GM20000 (cell line): ENCODE data around the gene XPNPEP3.
A peak's percentile ranks its signal among the peaks of the same experiment; 100 is the strongest.

Source experiments
- DNase-seq: peaks from one replicate; pipeline ENCODE4 v3.0.0; 2012; ENCODE audit warnings: low spot score
- TF ChIP-seq, protein P1 (sequence below): IDR thresholded peaks from 2 replicates; pipeline ENCODE4 v1.5.1; 2012; ENCODE audit warnings: mild to moderate bottlenecking, control low read depth; ENCODE audit errors: extremely low read depth, missing control alignments

Gene XPNPEP3

GRCh38 chr22:40856513-40857308 lies at the start of gene XPNPEP3, which contains the start of gene ST13:
Gene XPNPEP3, plus strand, starts transcription at chr22:40857148. Its CDS starts 34 bp downstream, at chr22:40857182.
Gene ST13, minus strand, starts transcription at chr22:40856639. Its CDS starts 99 bp downstream, at chr22:40856540.
- peak; percentile 92 for DNase-seq
- TF ChIP-seq, protein P1, sequence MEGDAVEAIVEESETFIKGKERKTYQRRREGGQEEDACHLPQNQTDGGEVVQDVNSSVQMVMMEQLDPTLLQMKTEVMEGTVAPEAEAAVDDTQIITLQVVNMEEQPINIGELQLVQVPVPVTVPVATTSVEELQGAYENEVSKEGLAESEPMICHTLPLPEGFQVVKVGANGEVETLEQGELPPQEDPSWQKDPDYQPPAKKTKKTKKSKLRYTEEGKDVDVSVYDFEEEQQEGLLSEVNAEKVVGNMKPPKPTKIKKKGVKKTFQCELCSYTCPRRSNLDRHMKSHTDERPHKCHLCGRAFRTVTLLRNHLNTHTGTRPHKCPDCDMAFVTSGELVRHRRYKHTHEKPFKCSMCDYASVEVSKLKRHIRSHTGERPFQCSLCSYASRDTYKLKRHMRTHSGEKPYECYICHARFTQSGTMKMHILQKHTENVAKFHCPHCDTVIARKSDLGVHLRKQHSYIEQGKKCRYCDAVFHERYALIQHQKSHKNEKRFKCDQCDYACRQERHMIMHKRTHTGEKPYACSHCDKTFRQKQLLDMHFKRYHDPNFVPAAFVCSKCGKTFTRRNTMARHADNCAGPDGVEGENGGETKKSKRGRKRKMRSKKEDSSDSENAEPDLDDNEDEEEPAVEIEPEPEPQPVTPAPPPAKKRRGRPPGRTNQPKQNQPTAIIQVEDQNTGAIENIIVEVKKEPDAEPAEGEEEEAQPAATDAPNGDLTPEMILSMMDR = no peak

DNA sequence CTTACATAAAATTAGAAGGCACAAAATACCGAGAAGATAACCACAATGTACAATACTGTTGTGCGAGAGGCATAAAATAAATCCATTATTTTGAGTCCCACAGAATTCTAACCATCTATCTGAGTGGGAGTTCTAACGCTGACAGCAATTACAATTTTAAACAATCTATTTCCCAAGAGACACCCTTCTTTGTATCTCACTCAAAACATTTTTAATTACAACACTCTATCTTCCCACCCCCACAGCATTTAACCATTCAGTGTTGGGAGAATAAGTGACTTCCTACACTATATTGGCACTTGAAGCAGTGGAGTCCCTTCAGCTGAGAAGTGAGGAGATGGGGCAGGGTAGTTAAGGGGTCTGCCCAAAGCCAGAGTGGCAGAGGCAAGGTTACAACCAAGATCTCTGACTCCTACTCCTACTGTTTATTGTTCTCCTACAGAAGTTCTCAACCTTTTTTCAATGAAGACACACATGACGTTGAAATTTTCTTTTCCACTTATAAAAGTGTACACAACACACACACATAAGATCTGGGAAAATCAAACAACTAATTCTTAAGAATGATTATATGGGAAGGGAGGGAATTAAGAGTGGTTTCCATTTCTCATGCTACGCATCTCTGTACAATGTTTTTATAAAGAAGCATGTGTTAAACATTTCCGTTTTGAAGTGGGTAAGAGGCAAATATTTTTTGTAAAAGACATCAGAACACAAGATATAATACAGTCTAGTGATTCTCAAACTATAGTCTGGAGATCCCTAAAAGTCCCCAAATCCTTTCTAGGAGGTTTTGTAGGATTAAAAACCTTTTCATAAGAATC lies 48.7 kb upstream of the XPNPEP3 start:
- TF ChIP-seq, protein P1 = no peak
- DNase-seq = no peak

GRCh38 chr22:40813912-40814315 lies 43.0 kb upstream of the XPNPEP3 start:
- DNase-seq = no peak
- TF ChIP-seq, protein P1 = no peak

DNA sequence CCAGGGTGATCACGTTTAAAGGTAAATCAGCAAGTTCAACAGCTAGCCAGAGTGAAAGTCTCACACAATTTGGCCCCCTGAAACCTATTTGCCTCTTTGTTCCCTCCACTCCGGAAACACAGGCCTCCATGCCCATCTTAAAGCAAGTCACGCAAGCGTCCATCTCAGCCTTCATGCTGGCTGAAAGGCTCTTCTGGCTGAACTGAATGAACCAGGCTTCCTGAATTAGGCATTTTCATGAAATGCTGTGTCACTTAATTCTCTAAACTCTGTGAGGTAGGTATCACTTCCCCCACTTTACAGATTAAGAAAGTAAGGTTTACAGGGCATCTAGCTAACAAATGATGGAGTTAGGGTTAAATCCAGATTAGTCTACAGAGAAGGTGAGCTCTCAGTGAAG lies 39.2 kb upstream of the XPNPEP3 start:
- DNase-seq = peak; percentile 35
- TF ChIP-seq, protein P1 = no peak

DNA sequence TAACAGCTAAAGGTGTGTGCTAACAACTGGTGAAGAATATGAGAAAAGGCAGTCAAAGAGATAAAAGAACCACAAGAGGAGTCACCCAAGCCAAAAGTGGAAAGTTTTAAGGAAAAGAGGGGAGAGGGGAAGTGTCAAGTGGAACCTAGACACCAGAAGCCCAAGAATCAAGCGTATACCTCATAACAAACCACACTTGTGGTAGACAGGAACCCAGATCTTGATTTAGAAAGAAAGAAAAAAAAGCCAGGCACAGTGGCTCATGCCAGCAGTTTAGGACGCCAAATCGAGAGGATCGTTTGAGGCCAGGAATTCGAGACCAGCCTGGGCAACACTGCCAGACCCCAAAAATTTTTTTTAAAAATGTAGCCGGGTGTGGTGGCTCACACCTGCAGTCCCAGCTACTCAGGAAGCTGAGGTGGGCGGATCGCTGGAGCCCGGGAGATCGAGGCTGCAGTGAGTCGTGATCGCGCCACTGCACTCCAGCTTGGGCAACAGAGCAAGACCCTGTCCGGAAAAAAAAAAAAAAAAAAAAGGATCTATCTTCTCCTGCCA lies 38.7 kb upstream of the XPNPEP3 start:
- no peak for DNase-seq
- TF ChIP-seq, protein P1 = no peak

GRCh38 chr22:40818747-40819598 lies 38.0 kb upstream of the XPNPEP3 start, which contains the start of gene SLC25A17:
Gene SLC25A17, minus strand, starts transcription at chr22:40819346. Its CDS starts 98 bp downstream, at chr22:40819248.
- peak; percentile 94 for DNase-seq
- TF ChIP-seq, protein P1 = peak; percentile 15
